HCT116 (cell line): ENCODE measurements around the gene SLC25A13. TPM values are rescaled to one million over a fixed set of nuclear protein-coding genes. Genes with fewer than 3 reads are reported as not detected.

Experiments
- ATAC-seq: fragments of 200-7000 bp; cut with Tn5 transposase; 2 replicates; pipeline ENCODE4 v1.9.1; 2020; ENCODE audit warnings: mild to moderate bottlenecking, moderate library complexity
- BruUV-seq: library from RNA; stranded (reverse); fragments of 400-500 nt; replicated peaks from 2 replicates; lab custom pipeline; 2021; lab: Mats Ljungman, UMichigan
- CTCF ChIA-PET: fragments of 300-600 bp; sonication (Branson Sonifier 250); formaldehyde crosslinking; loops from one replicate; lab custom pipeline; 2021; ENCODE audit warnings: antibody characterized with exemption; lab: Charles Lee
- POLR2A ChIA-PET: fragments of 300-600, 350-600 bp; sonication (Branson Sonifier 250); formaldehyde crosslinking; loops from one replicate; lab custom pipeline; 2021; ENCODE audit warnings: antibody characterized with exemption; lab: Charles Lee
- RAD21 ChIA-PET, 2 experiments: fragments of 300-600 bp; sonication (Branson Sonifier 250); formaldehyde crosslinking; loops; one replicate each; lab custom pipeline; 2023; ENCODE audit warnings: low total read pairs in 2 of 2; ENCODE audit not compliant: uncharacterized antibody in 2 of 2, unreplicated experiment in 2 of 2, low non-redundant PET in 1 of 2; lab: Charles Lee
- DNase-seq: peaks from one replicate; pipeline ENCODE4 v3.0.0-alpha.2; 2010; ENCODE audit warnings: low read depth, low spot score
- H2AFZ ChIP-seq: fragments of 200-600 bp; shearing (Covaris generic), sonication (generic); 2 replicates; pipeline ENCODE4 v1.6.1; 2017; ENCODE audit warnings: low read depth, mixed run types, mixed read lengths, antibody characterized with exemption, low read length; ENCODE audit not compliant: poor library complexity, severe bottlenecking
- H3K27ac ChIP-seq: 2 replicates; pipeline ENCODE4 v1.5.1; 2012; ENCODE audit warnings: low read depth, low read length
- H3K27me3 ChIP-seq: fragments of 200-600 bp; sonication (generic); 2 replicates; pipeline ENCODE4 v1.6.1; 2016; ENCODE audit warnings: mixed run types, low read length, mixed read lengths; ENCODE audit not compliant: insufficient read depth
- H3K36me3 ChIP-seq, 2 experiments: fragments of 200-500 bp in 1 of 2; fragments of 200-600 bp in 1 of 2; sonication (Bioruptor generic) in 1 of 2; sonication (generic) in 1 of 2; 2 replicates each; pipeline versions ENCODE4 v1.5.1 to v1.6.1; 2014 to 2016; ENCODE audit warnings: low read length in 2 of 2, inconsistent platforms in 1 of 2, mixed read lengths in 1 of 2, mixed run types in 1 of 2; ENCODE audit not compliant: insufficient read depth in 2 of 2, control insufficient read depth in 1 of 2
- H3K4me1 ChIP-seq, 2 experiments: fragments of 200-600 bp in 1 of 2; sonication (generic) in 1 of 2; 2 replicates each; pipeline versions ENCODE4 v1.5.1 to v1.6.1; 2012 to 2017; ENCODE audit warnings: low read length in 2 of 2, inconsistent platforms in 1 of 2, mild to moderate bottlenecking in 1 of 2, mixed read lengths in 1 of 2, mixed run types in 1 of 2, moderate library complexity in 1 of 2; ENCODE audit not compliant: insufficient read depth in 2 of 2, control insufficient read depth in 1 of 2
- H3K4me2 ChIP-seq: fragments of 200-600 bp; sonication (generic); 2 replicates; pipeline ENCODE4 v1.6.1; 2017; ENCODE audit warnings: mixed run types, low read length, mixed read lengths
- H3K4me3 ChIP-seq, 2 experiments: fragments of 200-600 bp in 1 of 2; sonication (generic) in 1 of 2; replicated peaks in 1 of 2; 2 replicates each; pipeline ENCODE4 v1.5.1; 2011 to 2016; ENCODE audit warnings: low read length in 2 of 2, control low read depth in 1 of 2, low read depth in 1 of 2, mild to moderate bottlenecking in 1 of 2, mixed read lengths in 1 of 2, mixed run types in 1 of 2
- H3K79me2 ChIP-seq: fragments of 200-600 bp; sonication (generic); 2 replicates; pipeline ENCODE4 v1.6.1; 2017; ENCODE audit warnings: mild to moderate bottlenecking, mixed run types, low read length, moderate library complexity, mixed read lengths; ENCODE audit not compliant: insufficient read depth
- H3K9ac ChIP-seq: fragments of 200-600 bp; sonication (generic); 2 replicates; pipeline ENCODE4 v1.6.1; 2016; ENCODE audit warnings: low read length, mixed read lengths
- H3K9me2 ChIP-seq: fragments of 200-600 bp; sonication (generic), shearing (Covaris generic); 2 replicates; pipeline ENCODE4 v1.6.1; 2017; ENCODE audit warnings: mixed run types, mild to moderate bottlenecking, moderate library complexity; ENCODE audit not compliant: insufficient read depth
- H3K9me3 ChIP-seq, 2 experiments: fragments of 200-500 bp in 1 of 2; fragments of 200-600 bp in 1 of 2; sonication (Bioruptor generic) in 1 of 2; sonication (generic) in 1 of 2; 2 replicates each; pipeline ENCODE4 v1.6.1; 2014 to 2017; ENCODE audit warnings: low read length in 2 of 2, mixed read lengths in 2 of 2, inconsistent platforms in 1 of 2, low read depth in 1 of 2, mild to moderate bottlenecking in 1 of 2, mixed run types in 1 of 2, moderate library complexity in 1 of 2; ENCODE audit not compliant: control insufficient read depth in 1 of 2, insufficient read depth in 1 of 2
- H4K20me1 ChIP-seq: fragments of 200-600 bp; sonication (generic), shearing (Covaris generic); 2 replicates; pipeline ENCODE4 v1.6.1; 2017; ENCODE audit warnings: mixed run types, mild to moderate bottlenecking, moderate library complexity; ENCODE audit not compliant: insufficient read depth
- EGR1 ChIP-seq: IDR thresholded peaks from 2 replicates; pipeline ENCODE4 v1.6.1; 2012; ENCODE audit warnings: low read depth
- EZH2phosphoT487 ChIP-seq: fragments of 200-600 bp; IDR thresholded peaks from 2 replicates; pipeline ENCODE4 v1.6.1; 2018; ENCODE audit warnings: antibody characterized with exemption, borderline replicate concordance
- FOSL1 ChIP-seq: IDR thresholded peaks from 2 replicates; pipeline ENCODE4 v1.6.1; 2012; ENCODE audit warnings: low read depth
- SIN3A ChIP-seq: IDR thresholded peaks from 2 replicates; pipeline ENCODE4 v1.6.1; 2012; ENCODE audit warnings: low read depth
- SP1 ChIP-seq: IDR thresholded peaks from 2 replicates; pipeline ENCODE4 v1.6.1; 2012; ENCODE audit warnings: low read depth
- TCF7L2 ChIP-seq: IDR thresholded peaks from 2 replicates; pipeline ENCODE4 v1.7.0; 2011; ENCODE audit warnings: borderline replicate concordance, inconsistent platforms; ENCODE audit not compliant: insufficient read depth, insufficient read length; ENCODE audit errors: extremely low read depth
- YY1 ChIP-seq: IDR thresholded peaks from 2 replicates; pipeline ENCODE4 v1.6.1; 2011; ENCODE audit warnings: low read length, low read depth, moderate library complexity, mild to moderate bottlenecking; ENCODE audit not compliant: insufficient replicate concordance; ENCODE audit errors: extremely low read depth
- ZBTB33 ChIP-seq: IDR thresholded peaks from 2 replicates; pipeline ENCODE4 v1.6.1; 2011; ENCODE audit warnings: mild to moderate bottlenecking, low read length, moderate library complexity; ENCODE audit not compliant: insufficient replicate concordance; ENCODE audit errors: extremely low read depth
- ZFX ChIP-seq: fragments of 450-650 bp; IDR thresholded peaks from 2 replicates; pipeline ENCODE4 v1.6.1; 2017
- intact Hi-C: fragments of 100-400 bp; cut with micrococcal nuclease; formaldehyde crosslinking; loops from 2 replicates; pipeline ENCODE4 v1.10.0; 2022
- total RNA-seq: library from RNA; stranded (reverse); gene quantifications from one replicate; pipeline ENCODE4 v1.2.1, GENCODE V29; 2021; ENCODE audit not compliant: unreplicated experiment

SLC25A13 gene
- total RNA-seq, 1 experiment from 2014 or later, result 19.3 TPM

- H3K4me2 ChIP-seq, result no peak overlapping the region
- BruUV-seq, result no TSS peak
- no peak for DNase-seq
- no peaks in the 10 kb centered on the region for H4K20me1 ChIP-seq
- no peaks in the 10 kb centered on the region for H3K79me2 ChIP-seq
- H3K9me3 ChIP-seq, result no peaks in the 10 kb centered on the region
- no peaks in the 10 kb centered on the region for H3K4me1 ChIP-seq
- ATAC-seq, result no peak
- H3K9ac ChIP-seq, result no peak overlapping the region
- ChIA-PET CTCF (no interaction called here), RAD21 (no interaction called here), POLR2A (no interaction called here)
- peaks cover 0 to 4% of the 10 kb centered on the region in 2 experiments; a peak in 1 of 4 replicates for H3K36me3 ChIP-seq
- H2AFZ ChIP-seq, result no peak overlapping the region
- intact Hi-C loops, result no loop called here
- TF ChIP-seq EZH2phosphoT487 (no peak), FOSL1 (no peak), YY1 (no peak)
- no peaks in the 10 kb centered on the region for H3K9me2 ChIP-seq
- no peak overlapping the region for H3K27ac ChIP-seq
- no peak overlapping the region for H3K4me3 ChIP-seq
- no peaks in the 10 kb centered on the region for H3K27me3 ChIP-seq
These were observed 170.0 kb downstream of the SLC25A13 start for GRCh38 chr7:96151889-96152288.

GRCh38 chr7:96144260-96144526, 177.7 kb downstream of the SLC25A13 start:
- ATAC-seq, result no peak
- POLR2A ChIA-PET, result no interaction called here
- intact Hi-C loops, result no loop called here

More at GRCh38 chr7:96144260-96144526, 177.7 kb downstream of the SLC25A13 start:
- peaks cover 0 to 2% of the 10 kb centered on the region in 2 experiments; a peak in 2 of 4 replicates for H3K36me3 ChIP-seq
- H3K9me2 ChIP-seq, result no peaks in the 10 kb centered on the region
- no peak overlapping the region for H3K9ac ChIP-seq
- H3K79me2 ChIP-seq, result no peaks in the 10 kb centered on the region
- ChIA-PET CTCF (no interaction called here), RAD21 (no interaction called here)
- TF ChIP-seq YY1 (no peak), EGR1 (no peak), TCF7L2 (no peak), ZBTB33 (no peak), EZH2phosphoT487 (no peak), FOSL1 (no peak), SIN3A (no peak), ZFX (no peak), SP1 (no peak)
- no peaks in the 10 kb centered on the region for H3K27me3 ChIP-seq
- no peak overlapping the region for H3K4me3 ChIP-seq
- H3K4me2 ChIP-seq, result no peak overlapping the region
- no peaks in the 10 kb centered on the region for H3K4me1 ChIP-seq
- no peaks in the 10 kb centered on the region for H3K9me3 ChIP-seq
- H4K20me1 ChIP-seq, result no peaks in the 10 kb centered on the region
- no peak overlapping the region for H2AFZ ChIP-seq
- H3K27ac ChIP-seq, result no peak overlapping the region
- BruUV-seq, result no TSS peak
- no peak for DNase-seq
